Hindlimb muscle (tissue), 1 donor: ENCODE data around the gene BCAP29. TPM values are rescaled to one million over a fixed set of nuclear protein-coding genes. Genes with fewer than 3 reads are reported as not detected.

Source experiments
- polyA plus RNA-seq: library from polyadenylated mRNA; unstranded; fragments of 120-200 nt; gene quantifications from one replicate; pipeline ENCODE4 v1.2.1, GENCODE V29; 2013; ENCODE audit not compliant: insufficient read length

The BCAP29 gene
- polyA plus RNA-seq, 1 donor: 39.5 TPM

Other genes starting within 250 kb of the BCAP29 start
- not detected for gene GPR22, start 110.2 kb upstream of the BCAP29 start, polyA plus RNA-seq
- 23.3 TPM for gene COG5, start 16.3 kb upstream of the BCAP29 start, polyA plus RNA-seq
- 7.2 TPM for gene DUS4L, start 16.3 kb upstream of the BCAP29 start, polyA plus RNA-seq
- gene SLC26A4, start 80.6 kb downstream of the BCAP29 start, polyA plus RNA-seq: 0.79 TPM
- gene CBLL1, start 163.9 kb downstream of the BCAP29 start, polyA plus RNA-seq: 19.1 TPM
- gene SLC26A3, start 223.0 kb downstream of the BCAP29 start, polyA plus RNA-seq: not detected